K562 (cell line): ENCODE data around the gene CCDC17. TPM values are rescaled to one million over a fixed set of nuclear protein-coding genes. Genes with fewer than 3 reads are reported as not detected.

Experiments
- HMG20A ChIP-seq: fragments of 450-650 bp; formaldehyde crosslinking; conservative IDR thresholded peaks from 2 replicates; pipeline ENCODE4 v1.4.0; 2020; ENCODE audit warnings: mild to moderate bottlenecking, mixed read lengths
- ILF3 ChIP-seq: fragments of 450-650 bp; IDR thresholded peaks from 2 replicates; pipeline ENCODE4 v1.6.1; 2018; ENCODE audit warnings: antibody characterized with exemption, mild to moderate bottlenecking, moderate library complexity, borderline replicate concordance
- NFRKB ChIP-seq: fragments of 450-650 bp; IDR thresholded peaks from 2 replicates; pipeline ENCODE4 v1.6.1; 2016; ENCODE audit warnings: low read depth
- RUNX1 ChIP-seq: sonication (generic); IDR thresholded peaks from 2 replicates; pipeline ENCODE4 v1.6.1; 2016; ENCODE audit warnings: antibody characterized with exemption, low read depth
- SRSF3 ChIP-seq: fragments of 200-400 bp; formaldehyde crosslinking; IDR thresholded peaks from 2 replicates; pipeline ENCODE4 v1.6.1; 2016; ENCODE audit warnings: mild to moderate bottlenecking, low read length, moderate library complexity; ENCODE audit not compliant: insufficient read depth
- TCFL5 ChIP-seq: fragments of 250-450 bp; sonication (Bioruptor Pico); conservative IDR thresholded peaks from 2 replicates; pipeline ENCODE4 v1.6.1; 2021; ENCODE audit warnings: mild to moderate bottlenecking, moderate library complexity, matching md5 sums
- ZNF140 ChIP-seq: fragments of 250-450 bp; sonication (Bioruptor Pico); IDR thresholded peaks from 2 replicates; pipeline ENCODE4 v1.8.0; 2021; ENCODE audit warnings: moderate library complexity, mild to moderate bottlenecking, inconsistent platforms
- ZNF24 ChIP-seq: fragments of 450-650 bp; IDR thresholded peaks from 2 replicates; pipeline ENCODE4 v1.6.1; 2016
- polyA plus RNA-seq, 8 experiments: library from polyadenylated mRNA; depleted of rRNA in 4 of 8; stranded (reverse) in 5 of 8; unstranded in 3 of 8; fragments of >200 nt; fragmentation: Nextera tagmentation in 2 of 8; fragmentation: Illumina TruSeq in 1 of 8; extraction: Ambion mirVana in 2 of 8; extraction: Trizol in 1 of 8; gene quantifications; 2 replicates each; pipeline versions ENCODE4 v1.2.1 to v1.2.3, GENCODE V29; 2011 to 2014; ENCODE audit warnings: inconsistent platforms in 1 of 8, missing spikeins in 1 of 8
- total RNA-seq, 7 experiments: library from RNA; depleted of rRNA in 6 of 7; stranded (reverse); fragments of >200 nt in 6 of 7; fragmentation: Illumina TruSeq in 2 of 7; extraction: Trizol in 2 of 7; gene quantifications; 2 replicates each; pipeline versions ENCODE4 v1.2.1 to v1.2.3, GENCODE V29; 2011 to 2021; ENCODE audit warnings: low replicate concordance in 1 of 7
- TF ChIP-seq, protein P1 (sequence below): fragments of 250-450 bp; sonication (Bioruptor Pico); IDR thresholded peaks from 2 replicates; pipeline ENCODE4 v1.4.0; 2020; ENCODE audit warnings: borderline replicate concordance
- TF ChIP-seq, protein P2 (sequence below): fragments of 250-450 bp; sonication (Bioruptor Pico); IDR thresholded peaks from 2 replicates; pipeline ENCODE4 v1.4.0; 2020; ENCODE audit warnings: mild to moderate bottlenecking, moderate library complexity
- TF ChIP-seq, protein P3 (sequence below), 2 experiments: fragments of 450-650 bp; IDR thresholded peaks; 2 replicates each; pipeline ENCODE4 v1.6.1; 2016
- TF ChIP-seq, protein P4 (sequence below): fragments of 250-450 bp; sonication (Bioruptor Pico); IDR thresholded peaks from 2 replicates; pipeline ENCODE4 v1.5.0; 2021

Gene CCDC17
- total and polyA plus RNA-seq, 9 of the 15 experiments (the other 6 are each of a cell fraction or from before 2014, with no cell fraction given): 0.20 to 2.4 (median 0.85) TPM

DNA sequence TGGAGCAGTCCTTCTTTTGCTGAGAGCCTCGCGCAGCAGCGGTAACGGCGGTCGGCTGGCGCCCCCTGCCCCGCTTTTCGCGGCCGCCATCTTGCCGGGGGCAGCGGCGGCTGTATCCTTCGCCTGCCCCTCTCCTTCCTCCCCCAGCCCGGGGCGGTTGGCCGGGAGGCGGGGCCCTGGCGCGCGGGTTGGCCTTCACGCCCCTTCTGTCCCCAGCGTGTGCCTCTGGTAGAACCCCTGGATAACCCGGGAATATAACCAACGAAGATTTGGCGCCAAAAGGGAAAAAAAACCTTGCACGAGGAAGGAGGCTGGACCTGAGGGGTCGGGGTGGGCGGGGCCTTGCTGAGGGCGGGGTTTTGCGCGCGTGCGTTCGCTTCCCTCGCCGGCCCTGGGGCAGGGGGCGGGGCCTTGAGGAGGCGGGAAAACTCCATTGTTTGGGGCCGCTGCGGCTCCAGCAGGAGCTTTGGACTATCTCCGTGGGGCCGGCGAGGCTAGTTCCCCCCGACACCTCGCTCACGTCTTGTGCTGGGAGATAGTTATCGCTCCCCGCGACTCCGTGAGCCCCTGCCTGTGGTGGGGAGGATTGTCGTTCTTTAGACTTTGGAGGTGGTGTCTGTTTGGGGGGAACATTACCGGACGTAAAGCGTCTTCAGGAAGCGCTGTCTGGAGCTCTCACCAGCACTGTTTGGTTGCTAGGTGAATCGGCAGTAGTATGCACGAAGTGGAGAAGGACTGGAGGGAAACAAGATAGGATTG is 39.3 kb downstream of the CCDC17 start (continued):
- TF ChIP-seq, protein P1, sequence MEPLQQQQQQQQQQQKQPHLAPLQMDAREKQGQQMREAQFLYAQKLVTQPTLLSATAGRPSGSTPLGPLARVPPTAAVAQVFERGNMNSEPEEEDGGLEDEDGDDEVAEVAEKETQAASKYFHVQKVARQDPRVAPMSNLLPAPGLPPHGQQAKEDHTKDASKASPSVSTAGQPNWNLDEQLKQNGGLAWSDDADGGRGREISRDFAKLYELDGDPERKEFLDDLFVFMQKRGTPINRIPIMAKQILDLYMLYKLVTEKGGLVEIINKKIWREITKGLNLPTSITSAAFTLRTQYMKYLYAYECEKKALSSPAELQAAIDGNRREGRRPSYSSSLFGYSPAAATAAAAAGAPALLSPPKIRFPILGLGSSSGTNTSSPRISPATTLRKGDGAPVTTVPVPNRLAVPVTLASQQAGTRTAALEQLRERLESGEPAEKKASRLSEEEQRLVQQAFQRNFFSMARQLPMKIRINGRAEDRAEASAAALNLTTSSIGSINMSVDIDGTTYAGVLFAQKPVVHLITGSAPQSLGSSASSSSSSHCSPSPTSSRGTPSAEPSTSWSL (CRISPR knock-in tag): no peak
- TF ChIP-seq ILF3: no peak
- TF ChIP-seq HMG20A (CRISPR knock-in tag): no peak
- TF ChIP-seq SRSF3: no peak
- TF ChIP-seq, protein P2, sequence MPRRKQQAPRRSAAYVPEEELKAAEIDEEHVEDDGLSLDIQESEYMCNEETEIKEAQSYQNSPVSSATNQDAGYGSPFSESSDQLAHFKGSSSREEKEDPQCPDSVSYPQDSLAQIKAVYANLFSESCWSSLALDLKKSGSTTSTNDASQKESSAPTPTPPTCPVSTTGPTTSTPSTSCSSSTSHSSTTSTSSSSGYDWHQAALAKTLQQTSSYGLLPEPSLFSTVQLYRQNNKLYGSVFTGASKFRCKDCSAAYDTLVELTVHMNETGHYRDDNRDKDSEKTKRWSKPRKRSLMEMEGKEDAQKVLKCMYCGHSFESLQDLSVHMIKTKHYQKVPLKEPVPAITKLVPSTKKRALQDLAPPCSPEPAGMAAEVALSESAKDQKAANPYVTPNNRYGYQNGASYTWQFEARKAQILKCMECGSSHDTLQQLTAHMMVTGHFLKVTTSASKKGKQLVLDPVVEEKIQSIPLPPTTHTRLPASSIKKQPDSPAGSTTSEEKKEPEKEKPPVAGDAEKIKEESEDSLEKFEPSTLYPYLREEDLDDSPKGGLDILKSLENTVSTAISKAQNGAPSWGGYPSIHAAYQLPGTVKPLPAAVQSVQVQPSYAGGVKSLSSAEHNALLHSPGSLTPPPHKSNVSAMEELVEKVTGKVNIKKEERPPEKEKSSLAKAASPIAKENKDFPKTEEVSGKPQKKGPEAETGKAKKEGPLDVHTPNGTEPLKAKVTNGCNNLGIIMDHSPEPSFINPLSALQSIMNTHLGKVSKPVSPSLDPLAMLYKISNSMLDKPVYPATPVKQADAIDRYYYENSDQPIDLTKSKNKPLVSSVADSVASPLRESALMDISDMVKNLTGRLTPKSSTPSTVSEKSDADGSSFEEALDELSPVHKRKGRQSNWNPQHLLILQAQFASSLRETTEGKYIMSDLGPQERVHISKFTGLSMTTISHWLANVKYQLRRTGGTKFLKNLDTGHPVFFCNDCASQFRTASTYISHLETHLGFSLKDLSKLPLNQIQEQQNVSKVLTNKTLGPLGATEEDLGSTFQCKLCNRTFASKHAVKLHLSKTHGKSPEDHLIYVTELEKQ (CRISPR knock-in tag): no peak
- no peak; the same call in 1 of the 2 replicates for TF ChIP-seq ZNF24
- TF ChIP-seq RUNX1: no peak
- TF ChIP-seq TCFL5: no peak
- TF ChIP-seq NFRKB: peak; percentile 94
- TF ChIP-seq, protein P3, sequence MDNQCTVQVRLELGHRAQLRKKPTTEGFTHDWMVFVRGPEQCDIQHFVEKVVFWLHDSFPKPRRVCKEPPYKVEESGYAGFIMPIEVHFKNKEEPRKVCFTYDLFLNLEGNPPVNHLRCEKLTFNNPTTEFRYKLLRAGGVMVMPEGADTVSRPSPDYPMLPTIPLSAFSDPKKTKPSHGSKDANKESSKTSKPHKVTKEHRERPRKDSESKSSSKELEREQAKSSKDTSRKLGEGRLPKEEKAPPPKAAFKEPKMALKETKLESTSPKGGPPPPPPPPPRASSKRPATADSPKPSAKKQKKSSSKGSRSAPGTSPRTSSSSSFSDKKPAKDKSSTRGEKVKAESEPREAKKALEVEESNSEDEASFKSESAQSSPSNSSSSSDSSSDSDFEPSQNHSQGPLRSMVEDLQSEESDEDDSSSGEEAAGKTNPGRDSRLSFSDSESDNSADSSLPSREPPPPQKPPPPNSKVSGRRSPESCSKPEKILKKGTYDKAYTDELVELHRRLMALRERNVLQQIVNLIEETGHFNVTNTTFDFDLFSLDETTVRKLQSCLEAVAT (IDR thresholded peaks at IDR 0.05): 0 out of 4 replicates have a peak, but pooled peaks of 1 of the 2 experiments have one; percentile 8
- TF ChIP-seq, protein P4, sequence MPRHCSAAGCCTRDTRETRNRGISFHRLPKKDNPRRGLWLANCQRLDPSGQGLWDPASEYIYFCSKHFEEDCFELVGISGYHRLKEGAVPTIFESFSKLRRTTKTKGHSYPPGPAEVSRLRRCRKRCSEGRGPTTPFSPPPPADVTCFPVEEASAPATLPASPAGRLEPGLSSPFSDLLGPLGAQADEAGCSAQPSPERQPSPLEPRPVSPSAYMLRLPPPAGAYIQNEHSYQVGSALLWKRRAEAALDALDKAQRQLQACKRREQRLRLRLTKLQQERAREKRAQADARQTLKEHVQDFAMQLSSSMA: no peak; the same call in 1 of the 2 replicates
- no peak for TF ChIP-seq ZNF140 (CRISPR knock-in tag)
